Psoas muscle (tissue), 8 donors: ENCODE measurements around the gene OR2A42. TPM values are rescaled to one million over a fixed set of nuclear protein-coding genes. Genes with fewer than 3 reads are reported as not detected.
"Not testable (repeated sequence)": the region's sequence is repeated elsewhere in the genome, so short reads cannot be mapped to it uniquely, and the experiment has no call there.

ENCODE experiments used
- ATAC-seq, 4 donors: fragments of 200-7000 bp; cut with Tn5 transposase; one replicate each; pipeline ENCODE4 v1.9.1; 2020; ENCODE audit warnings: moderate library complexity in 3 of 4, mild to moderate bottlenecking in 2 of 4
- DNase-seq, 2 donors: peaks; one replicate each; pipeline ENCODE4 v3.0.0-alpha.2; 2020
- H3K27ac ChIP-seq: fragments of 200-600 bp; one replicate; pipeline ENCODE4 v1.8.0; 2022
- H3K27me3 ChIP-seq, 3 donors: fragments of 200-600 bp in 1 of 3; one replicate each; pipeline versions ENCODE4 v1.6.1 to v1.8.0; 2013 to 2022; ENCODE audit warnings: low read length in 2 of 3, mild to moderate bottlenecking in 2 of 3, moderate library complexity in 1 of 3; ENCODE audit not compliant: insufficient read depth in 3 of 3
- H3K36me3 ChIP-seq, 2 donors: fragments of 200-600 bp in 1 of 2; one replicate each; pipeline versions ENCODE4 v1.6.1 to v1.8.0; 2013 to 2022; ENCODE audit warnings: low read depth in 1 of 2, mild to moderate bottlenecking in 1 of 2, moderate library complexity in 1 of 2; ENCODE audit not compliant: insufficient read depth in 1 of 2
- H3K4me1 ChIP-seq: fragments of 200-600 bp; one replicate; pipeline ENCODE4 v1.8.0; 2022
- H3K4me3 ChIP-seq: fragments of 200-600 bp; one replicate; pipeline ENCODE4 v1.8.0; 2022; ENCODE audit warnings: mild to moderate bottlenecking
- H3K9me3 ChIP-seq: fragments of 200-600 bp; one replicate; pipeline ENCODE4 v1.8.0; 2022
- WGBS, 3 donors: extraction: QIAGEN DNeasy Blood & Tissue Kit; methylation state at CpG; one replicate each; pipeline versions ENCODE4 v1.1.6 to v1.1.7; 2013; 5-methylcytosine and 5-hydroxymethylcytosine counted together
- intact Hi-C, 2 donors: fragments of 100-400 bp; cut with DNase I; formaldehyde crosslinking; loops; one replicate each; pipeline versions ENCODE4 v1.11.0 to v1.14.2; 2022
- polyA plus RNA-seq, 3 donors: library from polyadenylated mRNA; stranded (reverse); fragments of 200-250 nt; gene quantifications; one replicate each; pipeline ENCODE4 v1.2.3, GENCODE V29; 2013
- total RNA-seq, 4 donors: library from RNA; stranded (reverse); fragmentation: NEBNext Ultra II Directional in 2 of 4; extraction: Animal tissue kit (Norgen Biotek cat#: 25700) in 2 of 4; gene quantifications; one replicate each; pipeline versions ENCODE4 v1.2.1 to v1.2.4, GENCODE V29; 2021 to 2023
- TF ChIP-seq, protein P1 (sequence below): fragments of 200-600 bp; IDR thresholded peaks from one replicate; pipeline ENCODE4 v1.8.0; 2022; ENCODE audit warnings: antibody characterized with exemption
- donor health status: healthy with polysubstance abuse.
- donor health status: DM: no; HTN: no; CAD: no; lungs with moderate emphysema.
- donor health status: Bipolar disorder and iron deficiency.
- donor health status: healthy.
- donor health status: DM: yes; HTN: yes; CAD: no.
- donor health status: DM: no; HTN: no; CAD: no.
- donor health status: DM: no; HTN: no; CAD: no.
- donor health status: DM: yes; HTN: yes; CAD: no.

OR2A42 gene
- total and polyA plus RNA-seq, 7 donors, result 0.01 to 0.03 TPM; not detected in 5

DNA sequence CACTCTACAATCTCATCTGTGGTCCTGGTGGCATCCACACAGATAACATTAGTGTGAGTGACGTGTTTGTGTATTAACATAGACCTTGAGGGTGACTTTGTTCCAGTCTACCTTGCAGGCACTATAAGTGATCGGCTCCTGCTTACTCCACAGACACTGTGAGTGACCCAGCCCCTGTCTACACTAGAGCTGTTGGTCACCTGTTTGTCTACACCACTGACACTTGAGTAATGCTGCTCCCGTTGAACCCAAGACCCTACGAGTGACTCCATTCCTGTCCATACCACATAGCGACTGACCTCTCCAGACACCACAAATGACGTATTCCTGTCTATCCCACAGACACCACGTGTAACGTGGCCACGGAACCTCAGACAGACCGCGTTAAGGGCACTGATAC, 45.6 kb downstream of the OR2A42 start:
- no CpG with 5 or more reads among the region's 11 CpGs for WGBS, 3 donors
- H3K36me3 ChIP-seq, intact Hi-C loops, H3K9me3 ChIP-seq, DNase-seq, H3K4me1 ChIP-seq, H3K27me3 ChIP-seq, ATAC-seq, H3K4me3 ChIP-seq, H3K27ac ChIP-seq: not testable (repeated sequence)

DNA sequence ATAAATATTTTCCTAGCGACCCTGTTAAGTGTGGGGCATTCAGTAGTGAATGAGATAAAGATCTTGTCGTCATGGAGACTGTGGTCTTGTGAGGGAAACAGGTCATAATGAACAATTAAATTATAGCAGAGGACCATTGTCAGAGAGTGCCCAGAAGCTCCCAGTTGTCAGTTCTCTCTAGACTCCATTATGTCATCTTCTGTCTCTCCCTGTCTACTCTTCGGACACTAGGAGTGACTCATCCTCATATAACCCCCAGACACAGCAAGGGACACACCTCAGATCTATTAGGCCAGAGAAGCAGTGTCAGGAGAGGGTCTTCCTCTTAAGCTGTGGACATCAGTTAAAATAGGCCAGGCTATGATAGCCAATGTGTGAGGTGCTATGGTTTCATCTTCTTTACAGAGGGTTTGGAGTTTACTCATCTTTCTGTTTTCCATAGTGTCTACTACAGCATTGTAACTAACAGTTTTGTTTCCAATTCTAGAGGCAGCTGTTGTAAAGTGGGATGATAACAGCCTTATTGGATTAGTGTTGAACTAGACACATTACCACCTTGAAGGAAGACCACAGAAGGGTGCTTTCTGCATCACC, 50.7 kb downstream of the OR2A42 start:
- H3K9me3 ChIP-seq, H3K27me3 ChIP-seq, H3K36me3 ChIP-seq, H3K4me3 ChIP-seq, H3K4me1 ChIP-seq, intact Hi-C loops, H3K27ac ChIP-seq, DNase-seq, ATAC-seq: not testable (repeated sequence)
- WGBS, 3 donors, result no CpG with 5 or more reads among the region's 3 CpGs

DNA sequence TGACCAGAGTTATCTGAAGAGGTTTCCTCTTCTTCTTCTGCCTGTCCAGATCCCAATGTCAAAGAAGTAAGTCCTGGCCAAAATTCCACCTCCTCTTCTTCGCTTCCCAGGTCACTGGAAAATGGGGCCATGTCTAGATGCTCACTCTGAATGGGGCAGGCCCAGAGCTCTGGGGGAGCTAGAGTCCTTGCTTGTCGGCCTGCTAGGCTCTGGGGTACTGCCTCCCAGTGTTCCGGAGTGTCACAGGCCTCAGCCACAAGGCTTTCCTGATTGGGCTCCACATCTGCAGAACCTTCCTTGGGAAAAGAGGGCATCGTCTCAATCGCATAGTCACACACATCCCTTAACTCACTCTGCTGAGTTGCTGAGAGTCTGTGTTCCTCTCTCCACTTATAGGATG, 51.6 kb downstream of the OR2A42 start:
- H3K36me3 ChIP-seq, H3K9me3 ChIP-seq, DNase-seq, ATAC-seq, H3K27me3 ChIP-seq, H3K4me1 ChIP-seq, H3K4me3 ChIP-seq, H3K27ac ChIP-seq, intact Hi-C loops: not testable (repeated sequence)
- WGBS, 3 donors, result no CpG with 5 or more reads among the region's 5 CpGs

DNA sequence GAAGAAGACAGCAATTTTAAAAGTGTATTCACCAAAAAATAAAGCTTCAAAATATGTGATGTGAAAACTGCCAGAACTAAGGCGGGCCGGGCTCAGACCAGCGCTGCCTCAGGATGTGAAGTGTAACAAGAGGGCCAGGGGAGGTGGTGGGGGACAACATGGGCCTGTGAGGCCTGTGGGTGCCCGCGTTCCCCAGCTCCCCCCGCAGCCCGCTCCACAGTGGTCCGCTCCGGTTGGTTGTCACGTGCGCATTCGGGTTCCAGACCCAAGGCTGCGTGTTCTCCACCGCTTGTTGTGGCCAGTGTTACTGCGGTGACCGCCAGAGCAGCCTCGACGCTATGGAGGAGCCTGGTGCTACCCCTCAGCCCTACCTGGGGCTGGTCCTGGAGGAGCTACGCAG, 56.2 kb downstream of the OR2A42 start, which contains the start of gene CTAGE4:
CTAGE4 (plus strand) TSS at position 301 of the 400 bp plus-strand sequence; CDS start at position 339, 38 bp downstream.
- H3K4me1 ChIP-seq, DNase-seq, H3K27ac ChIP-seq, H3K4me3 ChIP-seq, intact Hi-C loops, H3K9me3 ChIP-seq, ATAC-seq, H3K27me3 ChIP-seq, H3K36me3 ChIP-seq: not testable (repeated sequence)
- no CpG with 5 or more reads among the region's 19 CpGs for WGBS, 3 donors

DNA sequence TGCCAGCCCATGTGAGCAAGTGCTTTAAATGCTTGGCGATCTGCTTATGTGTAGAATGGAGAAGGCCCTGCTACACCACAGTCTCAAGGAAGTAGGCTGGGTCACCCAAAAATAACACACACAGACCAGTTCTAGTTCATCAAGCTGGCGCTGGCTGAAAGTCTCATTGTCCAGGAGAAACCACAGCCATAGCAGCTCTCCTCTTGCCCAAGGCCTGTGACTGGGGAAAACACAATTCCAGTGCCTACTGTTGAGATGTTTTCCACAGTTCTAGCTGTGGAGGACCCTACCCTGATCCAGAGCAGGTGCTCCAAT, 60.3 kb downstream of the OR2A42 start:
- H3K36me3 ChIP-seq, H3K9me3 ChIP-seq, H3K27me3 ChIP-seq, intact Hi-C loops, DNase-seq, H3K4me1 ChIP-seq, ATAC-seq, H3K27ac ChIP-seq, H3K4me3 ChIP-seq: not testable (repeated sequence)
- WGBS, 3 donors, result 83 to 94% (median 90%) methylated on average over 1 of the region's 2 CpGs

DNA sequence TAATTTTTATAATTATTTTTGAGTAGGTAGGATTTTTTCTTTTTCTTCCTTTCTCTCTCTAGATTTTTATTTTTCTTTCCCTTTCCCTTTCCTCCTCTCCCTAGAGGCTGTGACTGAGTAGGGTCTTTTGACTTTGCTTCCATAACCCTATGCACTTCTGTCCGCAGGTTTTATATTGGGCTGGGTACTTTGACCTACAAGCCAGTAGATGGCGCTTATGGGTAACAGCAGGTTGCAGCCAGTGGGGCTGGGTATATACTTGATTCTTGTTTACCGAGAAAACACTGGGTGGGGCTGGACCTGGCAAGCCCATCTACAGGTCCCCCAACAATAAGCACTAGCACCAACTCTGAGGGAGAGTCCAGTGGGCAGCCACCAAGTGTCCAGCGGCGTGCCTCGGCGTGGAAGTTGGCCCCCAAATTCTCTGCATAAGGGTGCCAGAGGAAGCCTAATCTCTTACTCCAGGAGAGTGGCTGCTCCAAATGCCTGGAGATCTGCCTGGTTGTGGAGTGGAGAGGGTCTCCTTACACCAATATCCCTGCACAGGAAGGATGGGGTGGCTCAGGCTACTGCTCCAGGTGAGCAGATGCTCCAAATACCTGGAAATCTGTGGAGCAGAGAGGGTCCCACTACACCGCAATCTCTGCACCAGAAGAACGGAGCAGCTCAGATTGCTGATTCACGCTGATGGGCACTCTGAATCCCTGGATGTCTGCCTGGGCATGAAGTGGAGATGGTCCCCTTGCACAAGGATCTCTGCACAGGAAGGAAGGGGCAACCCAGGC, 60.8 kb downstream of the OR2A42 start:
- H3K36me3 ChIP-seq, H3K27me3 ChIP-seq, intact Hi-C loops, ATAC-seq, H3K27ac ChIP-seq, H3K4me1 ChIP-seq, H3K4me3 ChIP-seq, H3K9me3 ChIP-seq, DNase-seq: not testable (repeated sequence)
- WGBS, 3 donors, result 41 to 45% (median 44%) methylated on average over 5 to 10 of the region's 10 CpGs
- TF ChIP-seq, protein P1, sequence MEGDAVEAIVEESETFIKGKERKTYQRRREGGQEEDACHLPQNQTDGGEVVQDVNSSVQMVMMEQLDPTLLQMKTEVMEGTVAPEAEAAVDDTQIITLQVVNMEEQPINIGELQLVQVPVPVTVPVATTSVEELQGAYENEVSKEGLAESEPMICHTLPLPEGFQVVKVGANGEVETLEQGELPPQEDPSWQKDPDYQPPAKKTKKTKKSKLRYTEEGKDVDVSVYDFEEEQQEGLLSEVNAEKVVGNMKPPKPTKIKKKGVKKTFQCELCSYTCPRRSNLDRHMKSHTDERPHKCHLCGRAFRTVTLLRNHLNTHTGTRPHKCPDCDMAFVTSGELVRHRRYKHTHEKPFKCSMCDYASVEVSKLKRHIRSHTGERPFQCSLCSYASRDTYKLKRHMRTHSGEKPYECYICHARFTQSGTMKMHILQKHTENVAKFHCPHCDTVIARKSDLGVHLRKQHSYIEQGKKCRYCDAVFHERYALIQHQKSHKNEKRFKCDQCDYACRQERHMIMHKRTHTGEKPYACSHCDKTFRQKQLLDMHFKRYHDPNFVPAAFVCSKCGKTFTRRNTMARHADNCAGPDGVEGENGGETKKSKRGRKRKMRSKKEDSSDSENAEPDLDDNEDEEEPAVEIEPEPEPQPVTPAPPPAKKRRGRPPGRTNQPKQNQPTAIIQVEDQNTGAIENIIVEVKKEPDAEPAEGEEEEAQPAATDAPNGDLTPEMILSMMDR, result peak; percentile 36

Other genes starting within 250 kb of the OR2A42 start
- not detected for gene OR6B1, start 239.3 kb downstream of the OR2A42 start, total RNA-seq
- gene OR6B1, start 239.3 kb downstream of the OR2A42 start, polyA plus RNA-seq, result not detected
- not detected for gene OR2A5, start 190.7 kb downstream of the OR2A42 start, total RNA-seq
- not detected for gene OR2A5, start 190.7 kb downstream of the OR2A42 start, polyA plus RNA-seq
- gene OR2A25, start 169.8 kb downstream of the OR2A42 start, total RNA-seq, result not detected
- gene OR2A25, start 169.8 kb downstream of the OR2A42 start, polyA plus RNA-seq, result not detected
- not detected for gene OR2A12, start 153.3 kb downstream of the OR2A42 start, total RNA-seq
- gene OR2A12, start 153.3 kb downstream of the OR2A42 start, polyA plus RNA-seq, result not detected
- not detected for gene OR2A2, start 130.0 kb downstream of the OR2A42 start, total RNA-seq
- not detected for gene OR2A2, start 130.0 kb downstream of the OR2A42 start, polyA plus RNA-seq
- gene OR2A14, start 116.4 kb downstream of the OR2A42 start, total RNA-seq, result not detected
- not detected for gene OR2A14, start 116.4 kb downstream of the OR2A42 start, polyA plus RNA-seq
- gene CTAGE4, start 56.1 kb downstream of the OR2A42 start, total RNA-seq, result under 1 TPM in 1 of 4 donors, not detected in 3; 0.15 TPM
- gene CTAGE4, start 56.1 kb downstream of the OR2A42 start, polyA plus RNA-seq, result under 1 TPM in 2 of 3 donors, not detected in 1; 0.03 TPM
- gene ARHGEF35, start 43.8 kb downstream of the OR2A42 start, total RNA-seq, result under 1 TPM; 0.15 to 0.34 (median 0.19) TPM
- under 1 TPM; 0.13 to 0.18 (median 0.13) TPM for gene ARHGEF35, start 43.8 kb downstream of the OR2A42 start, polyA plus RNA-seq
- under 1 TPM in 1 of 4 donors, not detected in 3; 0.34 TPM for gene OR2A7, start 25.2 kb upstream of the OR2A42 start, total RNA-seq
- gene OR2A7, start 25.2 kb upstream of the OR2A42 start, polyA plus RNA-seq, result under 1 TPM in 2 of 3 donors, not detected in 1; 0.06 to 0.07 TPM
- gene CTAGE8, start 29.7 kb upstream of the OR2A42 start, total RNA-seq, result under 1 TPM in 1 of 4 donors, not detected in 3; 0.15 TPM
- gene CTAGE8, start 29.7 kb upstream of the OR2A42 start, polyA plus RNA-seq, result under 1 TPM in 2 of 3 donors, not detected in 1; 0.03 to 0.04 TPM
- gene OR2A1, start 72.8 kb upstream of the OR2A42 start, total RNA-seq, result not detected
- gene OR2A1, start 72.8 kb upstream of the OR2A42 start, polyA plus RNA-seq, result under 1 TPM in 2 of 3 donors, not detected in 1; 0.01 to 0.03 TPM
- gene ARHGEF5, start 115.8 kb upstream of the OR2A42 start, total RNA-seq, result under 1 TPM; 0.28 to 0.69 (median 0.39) TPM
- under 1 TPM; 0.06 to 0.17 (median 0.16) TPM for gene ARHGEF5, start 115.8 kb upstream of the OR2A42 start, polyA plus RNA-seq
- gene NOBOX, start 164.1 kb upstream of the OR2A42 start, total RNA-seq, result not detected
- gene NOBOX, start 164.1 kb upstream of the OR2A42 start, polyA plus RNA-seq, result not detected